HEK293T (cell line): ENCODE measurements around the gene ESR2.

Experiments used
- ARNT ChIP-seq: fragments of 450-650 bp; IDR thresholded peaks from 2 replicates; pipeline ENCODE4 v1.6.1; 2017; ENCODE audit warnings: mild to moderate bottlenecking
- CTBP1 ChIP-seq: fragments of 450-650 bp; IDR thresholded peaks from 2 replicates; pipeline ENCODE4 v1.6.1; 2016; ENCODE audit warnings: borderline replicate concordance
- FOXK2 ChIP-seq: fragments of 450-650 bp; IDR thresholded peaks from 2 replicates; pipeline ENCODE4 v1.6.1; 2016; ENCODE audit warnings: mild to moderate bottlenecking
- FOXM1 ChIP-seq: fragments of 450-650 bp; IDR thresholded peaks from 2 replicates; pipeline ENCODE4 v1.6.1; 2017; ENCODE audit warnings: mild to moderate bottlenecking, borderline replicate concordance
- LEF1 ChIP-seq: fragments of 450-650 bp; IDR thresholded peaks from 2 replicates; pipeline ENCODE4 v1.6.1; 2017; ENCODE audit warnings: mild to moderate bottlenecking, borderline replicate concordance
- NFRKB ChIP-seq: fragments of 450-650 bp; IDR thresholded peaks from 2 replicates; pipeline ENCODE4 v1.6.1; 2016; ENCODE audit warnings: mild to moderate bottlenecking, moderate library complexity
- PKNOX1 ChIP-seq: fragments of 450-650 bp; IDR thresholded peaks from 2 replicates; pipeline ENCODE4 v1.6.1; 2016
- SP1 ChIP-seq: fragments of 450-650 bp; IDR thresholded peaks from 2 replicates; pipeline ENCODE4 v1.6.1; 2017
- SUZ12 ChIP-seq: fragments of 450-650 bp; IDR thresholded peaks from 2 replicates; pipeline ENCODE4 v1.6.1; 2016; ENCODE audit warnings: mild to moderate bottlenecking
- TARDBP ChIP-seq: fragments of 450-650 bp; IDR thresholded peaks from 2 replicates; pipeline ENCODE4 v1.6.1; 2016
- ZNF384 ChIP-seq: fragments of 450-650 bp; IDR thresholded peaks from 2 replicates; pipeline ENCODE4 v1.6.1; 2016

- TF ChIP-seq LEF1 (no peak), NFRKB (no peak), ARNT (no peak), TARDBP (no peak), SP1 (no peak), PKNOX1 (no peak), FOXM1 (no peak), SUZ12 (no peak), CTBP1 (no peak), ZNF384 (no peak), FOXK2 (no peak)
These were observed 184.2 kb downstream of the ESR2 start for GRCh38 chr14:64109819-64110554.
